ENCODE data around the gene SPANXD.
"Not testable (repeated sequence)": the region's sequence is repeated elsewhere in the genome, so short reads cannot be mapped to it uniquely, and the experiment has no call there.

The SPANXD gene

GRCh38 chrX:141698639-141699038 lies at the start of gene SPANXD:
Gene SPANXD, minus strand, starts transcription at chrX:141698739. Its CDS starts 334 bp downstream, at chrX:141698405.
- H3K36me3 ChIP-seq (ENCODE audit: insufficient read depth, low read length); H3K4me1 ChIP-seq (ENCODE audit: insufficient read depth, low read length); H3K9ac ChIP-seq (ENCODE audit: low read depth, low read length); H3K9me3 ChIP-seq (ENCODE audit: control insufficient read depth, insufficient read depth, low read length): not testable (repeated sequence)

GRCh38 chrX:141742666-141743065 lies 44.1 kb upstream of the SPANXD start:
- no peaks in the 10 kb centered on the region for H3K36me3 ChIP-seq (ENCODE audit: insufficient read depth, low read length)

GRCh38 chrX:141736656-141737055 lies 38.1 kb upstream of the SPANXD start:
- Histone ChIP-seq H3K36me3 (ENCODE audit: insufficient read depth, low read length) (no peaks in the 10 kb centered on the region), H3K9me3 (ENCODE audit: control insufficient read depth, insufficient read depth, low read length) (no peaks in the 10 kb centered on the region), H3K4me1 (ENCODE audit: insufficient read depth, low read length) (no peaks in the 10 kb centered on the region), H3K9ac (ENCODE audit: low read depth, low read length) (no peak overlapping the region)

More at GRCh38 chrX:141742666-141743065, 44.1 kb upstream of the SPANXD start:
- Histone ChIP-seq H3K9me3 (ENCODE audit: control insufficient read depth, insufficient read depth, low read length) (no peaks in the 10 kb centered on the region), H3K4me1 (ENCODE audit: insufficient read depth, low read length) (no peaks in the 10 kb centered on the region), H3K9ac (ENCODE audit: low read depth, low read length) (no peak overlapping the region)

- no peaks in the 10 kb centered on the region for H3K36me3 ChIP-seq (ENCODE audit: insufficient read depth, low read length)
- no peaks in the 10 kb centered on the region for H3K4me1 ChIP-seq (ENCODE audit: insufficient read depth, low read length)
- no peak overlapping the region for H3K9ac ChIP-seq (ENCODE audit: low read depth, low read length)
- H3K9me3 ChIP-seq (ENCODE audit: control insufficient read depth, insufficient read depth, low read length): no peaks in the 10 kb centered on the region
Observed at GRCh38 chrX:141733371-141733770, 34.8 kb upstream of the SPANXD start.

- Histone ChIP-seq H3K9ac (ENCODE audit: low read depth, low read length) (no peak overlapping the region), H3K9me3 (ENCODE audit: control insufficient read depth, insufficient read depth, low read length) (no peaks in the 10 kb centered on the region), H3K36me3 (ENCODE audit: insufficient read depth, low read length) (no peaks in the 10 kb centered on the region), H3K4me1 (ENCODE audit: insufficient read depth, low read length) (no peaks in the 10 kb centered on the region)
Observed at GRCh38 chrX:141732031-141732430, 33.5 kb upstream of the SPANXD start.

GRCh38 chrX:141724186-141724585 lies 25.6 kb upstream of the SPANXD start:
- Histone ChIP-seq H3K4me1 (ENCODE audit: insufficient read depth, low read length) (no peaks in the 10 kb centered on the region), H3K9me3 (ENCODE audit: control insufficient read depth, insufficient read depth, low read length) (no peaks in the 10 kb centered on the region), H3K36me3 (ENCODE audit: insufficient read depth, low read length) (no peaks in the 10 kb centered on the region), H3K9ac (ENCODE audit: low read depth, low read length) (no peak overlapping the region)

GRCh38 chrX:141714680-141715079 lies 16.1 kb upstream of the SPANXD start:
- Histone ChIP-seq H3K36me3 (ENCODE audit: insufficient read depth, low read length) (no peaks in the 10 kb centered on the region), H3K9me3 (ENCODE audit: control insufficient read depth, insufficient read depth, low read length) (no peaks in the 10 kb centered on the region)

GRCh38 chrX:141701072-141701471 lies 2.5 kb upstream of the SPANXD start:
- Histone ChIP-seq H3K9me3 (ENCODE audit: control insufficient read depth, insufficient read depth, low read length) (no peaks in the 10 kb centered on the region), H3K4me1 (ENCODE audit: insufficient read depth, low read length) (0 out of 2 replicates have a peak, but pooled peaks cover 4% of the 10 kb centered on the region), H3K9ac (ENCODE audit: low read depth, low read length) (no peak overlapping the region; the same call in 1 of the 2 replicates), H3K36me3 (ENCODE audit: insufficient read depth, low read length) (no peaks in the 10 kb centered on the region)

More at GRCh38 chrX:141714680-141715079, 16.1 kb upstream of the SPANXD start:
- Histone ChIP-seq H3K4me1 (ENCODE audit: insufficient read depth, low read length) (no peaks in the 10 kb centered on the region), H3K9ac (ENCODE audit: low read depth, low read length) (no peak overlapping the region)

GRCh38 chrX:141673946-141674345 lies 24.6 kb downstream of the SPANXD start:
- H3K9me3 ChIP-seq (ENCODE audit: control insufficient read depth, insufficient read depth, low read length): no peaks in the 10 kb centered on the region
- no peak overlapping the region for H3K9ac ChIP-seq (ENCODE audit: low read depth, low read length)
- H3K4me1 ChIP-seq (ENCODE audit: insufficient read depth, low read length): no peaks in the 10 kb centered on the region
- H3K36me3 ChIP-seq (ENCODE audit: insufficient read depth, low read length): no peaks in the 10 kb centered on the region

- no peaks in the 10 kb centered on the region for H3K36me3 ChIP-seq (ENCODE audit: insufficient read depth, low read length)
Observed at GRCh38 chrX:141669689-141670088, 28.9 kb downstream of the SPANXD start.

GRCh38 chrX:141668371-141668770 lies 30.2 kb downstream of the SPANXD start:
- no peaks in the 10 kb centered on the region for H3K36me3 ChIP-seq (ENCODE audit: insufficient read depth, low read length)
- no peaks in the 10 kb centered on the region for H3K4me1 ChIP-seq (ENCODE audit: insufficient read depth, low read length)
- H3K9ac ChIP-seq (ENCODE audit: low read depth, low read length): no peak overlapping the region
- H3K9me3 ChIP-seq (ENCODE audit: control insufficient read depth, insufficient read depth, low read length): no peaks in the 10 kb centered on the region

More at GRCh38 chrX:141669689-141670088, 28.9 kb downstream of the SPANXD start:
- Histone ChIP-seq H3K9ac (ENCODE audit: low read depth, low read length) (no peak overlapping the region), H3K9me3 (ENCODE audit: control insufficient read depth, insufficient read depth, low read length) (no peaks in the 10 kb centered on the region), H3K4me1 (ENCODE audit: insufficient read depth, low read length) (no peaks in the 10 kb centered on the region)

GRCh38 chrX:141662781-141663180 lies 35.8 kb downstream of the SPANXD start:
- Histone ChIP-seq H3K4me1 (ENCODE audit: insufficient read depth, low read length) (no peaks in the 10 kb centered on the region), H3K9ac (ENCODE audit: low read depth, low read length) (no peak overlapping the region), H3K9me3 (ENCODE audit: control insufficient read depth, insufficient read depth, low read length) (no peaks in the 10 kb centered on the region), H3K36me3 (ENCODE audit: insufficient read depth, low read length) (no peaks in the 10 kb centered on the region)

- Histone ChIP-seq H3K9ac (ENCODE audit: low read depth, low read length) (no peak overlapping the region), H3K9me3 (ENCODE audit: control insufficient read depth, insufficient read depth, low read length) (no peaks in the 10 kb centered on the region), H3K36me3 (ENCODE audit: insufficient read depth, low read length) (no peaks in the 10 kb centered on the region), H3K4me1 (ENCODE audit: insufficient read depth, low read length) (no peaks in the 10 kb centered on the region)
Observed at GRCh38 chrX:141652286-141652685, 46.3 kb downstream of the SPANXD start.
